GM12878 (cell line): ENCODE measurements around the gene HTD2. TPM values are rescaled to one million over a fixed set of nuclear protein-coding genes. Genes with fewer than 3 reads are reported as not detected.

Experiments
- BCL11A ChIP-seq: IDR thresholded peaks from 2 replicates; pipeline ENCODE4 v1.6.1; 2011; ENCODE audit warnings: low read depth, low read length
- CEBPZ ChIP-seq: fragments of 150-350 bp; IDR thresholded peaks from 2 replicates; pipeline ENCODE4 v1.6.1; 2016; ENCODE audit warnings: low read depth, low read length
- ELK1 ChIP-seq: IDR thresholded peaks from 2 replicates; pipeline ENCODE4 v1.6.1; 2012; ENCODE audit warnings: low read depth, low read length, improper control_type of control experiment
- GATAD2B ChIP-seq: fragments of 450-650 bp; conservative IDR thresholded peaks from 2 replicates; pipeline ENCODE4 v1.6.1; 2017; ENCODE audit warnings: low read depth, mild to moderate bottlenecking, moderate library complexity
- MTA2 ChIP-seq: fragments of 450-650 bp; IDR thresholded peaks from 2 replicates; pipeline ENCODE4 v1.6.1; 2016; ENCODE audit warnings: low read depth, mild to moderate bottlenecking, moderate library complexity
- NFIC ChIP-seq: IDR thresholded peaks from 2 replicates; pipeline ENCODE4 v1.6.1; 2012; ENCODE audit warnings: low read depth, mild to moderate bottlenecking, inconsistent platforms, low read length, moderate library complexity
- PAX5 ChIP-seq: IDR thresholded peaks from 2 replicates; pipeline ENCODE4 v1.6.1; 2011; ENCODE audit warnings: low read depth, low read length, borderline replicate concordance
- RB1 ChIP-seq: fragments of 450-650 bp; formaldehyde crosslinking; IDR thresholded peaks from 2 replicates; pipeline ENCODE4 v1.6.1; 2017; ENCODE audit warnings: mild to moderate bottlenecking, borderline replicate concordance
- RELA ChIP-seq: fragments of 450-650 bp; IDR thresholded peaks from 2 replicates; pipeline ENCODE4 v1.8.0; 2014; ENCODE audit warnings: borderline replicate concordance; ENCODE audit not compliant: partially characterized antibody
- SKIL ChIP-seq: fragments of 450-650 bp; IDR thresholded peaks from 2 replicates; pipeline ENCODE4 v1.6.1; 2017; ENCODE audit warnings: mild to moderate bottlenecking, low read depth, inconsistent platforms; ENCODE audit not compliant: poor library complexity, severe bottlenecking
- SRF ChIP-seq, 2 experiments: IDR thresholded peaks; 2 replicates each; pipeline ENCODE4 v1.6.1; 2011; ENCODE audit warnings: low read depth in 2 of 2, low read length in 2 of 2, mild to moderate bottlenecking in 1 of 2, moderate library complexity in 1 of 2
- USF2 ChIP-seq: IDR thresholded peaks from 2 replicates; pipeline ENCODE4 v1.6.1; 2011; ENCODE audit warnings: low read depth, low read length, improper control_type of control experiment, borderline replicate concordance
- ZBTB33 ChIP-seq: fragments of 450-650 bp; IDR thresholded peaks from 2 replicates; pipeline ENCODE4 v1.6.1; 2017; ENCODE audit warnings: mild to moderate bottlenecking
- ZNF622 ChIP-seq: fragments of 450-650 bp; IDR thresholded peaks from 2 replicates; pipeline ENCODE4 v1.6.1; 2017; ENCODE audit warnings: mild to moderate bottlenecking, inconsistent platforms
- ZNF687 ChIP-seq: fragments of 450-650 bp; IDR thresholded peaks from 2 replicates; pipeline ENCODE4 v1.6.1; 2017; ENCODE audit warnings: mild to moderate bottlenecking, moderate library complexity
- polyA plus RNA-seq, 11 experiments: library from polyadenylated mRNA; depleted of rRNA in 4 of 11; unstranded in 6 of 11; stranded (reverse) in 5 of 11; fragments of >200 nt; fragmentation: Nextera tagmentation in 4 of 11; fragmentation: Illumina TruSeq in 1 of 11; extraction: Ambion mirVana in 4 of 11; extraction: Trizol in 1 of 11; gene quantifications; 1 replicate in 1 of 11; 2 replicates in 10 of 11; pipeline versions ENCODE4 v1.2.1 to v1.2.3, GENCODE V29; 2011 to 2016; ENCODE audit warnings: inconsistent platforms in 2 of 11, missing spikeins in 2 of 11, low read depth in 1 of 11
- total RNA-seq, 4 experiments: library from RNA; depleted of rRNA in 3 of 4; stranded (reverse); fragments of >200 nt in 3 of 4; fragmentation: Illumina TruSeq in 1 of 4; extraction: Trizol in 1 of 4; gene quantifications; 2 replicates each; pipeline versions ENCODE4 v1.2.1 to v1.2.3, GENCODE V29; 2013 to 2021

Gene HTD2
- total and polyA plus RNA-seq, 10 of the 15 experiments (the other 5 are each of a cell fraction or from before 2014, with no cell fraction given), result 5.9 to 24.7 (median 9.5) TPM

GRCh38 chr3:58332575-58333188, 26.4 kb downstream of the HTD2 start, which contains the start of gene PXK (continued):
- TF ChIP-seq PAX5, result peak; percentile 32; the same call in 1 of the 2 replicates
- peak; percentile 91 for TF ChIP-seq RELA
- no peak for TF ChIP-seq ZBTB33
- TF ChIP-seq ZNF622, result no peak
- TF ChIP-seq SKIL, result no peak
- no peak for TF ChIP-seq ELK1
- TF ChIP-seq GATAD2B, result peak; percentile 98
- no peak for TF ChIP-seq MTA2
- TF ChIP-seq NFIC, result no peak
- peak; percentile 81 for TF ChIP-seq ZNF687
- no peak for TF ChIP-seq CEBPZ
- peak; percentile 97 for TF ChIP-seq RB1
- TF ChIP-seq BCL11A, result no peak
- TF ChIP-seq USF2, result no peak
- TF ChIP-seq SRF (IDR thresholded peaks at IDR 0.05; ENCODE audit: low read depth in 2 of 2, low read length in 2 of 2), result 0 out of 4 replicates have a peak, but pooled peaks of 1 of the 2 experiments have one; percentile 52
